Parathyroid adenoma (tissue), 2 donors: Measurements from ENCODE around the gene FAM185A.
"Not testable (repeated sequence)": the region's sequence is repeated elsewhere in the genome, so short reads cannot be mapped to it uniquely, and the experiment has no call there.

Source experiments
- H2AFZ ChIP-seq: fragments of 300-600 bp; sonication (generic); one replicate; pipeline ENCODE4 v1.7.0; 2017; ENCODE audit warnings: antibody characterized with exemption, mild to moderate bottlenecking
- H3K27ac ChIP-seq: fragments of 300-600 bp; sonication (generic); one replicate; pipeline ENCODE4 v1.7.0; 2017
- H3K27me3 ChIP-seq: fragments of 300-600 bp; sonication (generic); one replicate; pipeline ENCODE4 v1.7.0; 2017; ENCODE audit warnings: low read length; ENCODE audit not compliant: control insufficient read depth, insufficient read depth
- H3K36me3 ChIP-seq: fragments of 300-600 bp; sonication (generic); one replicate; pipeline ENCODE4 v1.7.0; 2017; ENCODE audit warnings: low read length; ENCODE audit not compliant: control insufficient read depth, insufficient read depth
- H3K4me1 ChIP-seq: fragments of 300-600 bp; sonication (generic); one replicate; pipeline ENCODE4 v1.7.0; 2017; ENCODE audit warnings: control low read depth
- H3K4me2 ChIP-seq: fragments of 300-600 bp; sonication (generic); one replicate; pipeline ENCODE4 v1.7.0; 2017; ENCODE audit warnings: low read length
- H3K4me3 ChIP-seq: fragments of 300-600 bp; sonication (generic); one replicate; pipeline ENCODE4 v1.7.0; 2017; ENCODE audit warnings: low read depth, low read length
- H3K79me2 ChIP-seq: fragments of 300-600 bp; sonication (generic); one replicate; pipeline ENCODE4 v1.7.0; 2017; ENCODE audit warnings: control low read depth
- H3K9ac ChIP-seq: fragments of 300-600 bp; sonication (generic); one replicate; pipeline ENCODE4 v1.7.0; 2017; ENCODE audit warnings: mild to moderate bottlenecking
- H3K9me3 ChIP-seq: fragments of 300-600 bp; sonication (generic); one replicate; pipeline ENCODE4 v1.7.0; 2017; ENCODE audit warnings: low read length; ENCODE audit not compliant: control insufficient read depth
- donor health status: primary hyperparathyroidism.

The FAM185A gene

GRCh38 chr7:102748605-102749444 lies at the start of gene FAM185A:
TSS of gene FAM185A (plus strand) at chr7:102748999. CDS start at chr7:102749208, 209 bp downstream.
- H3K4me2 ChIP-seq = peak within 1 kb of the TSS; percentile 62
- peaks cover 11% of the 10 kb centered on the region for H3K79me2 ChIP-seq
- H3K27ac ChIP-seq = peak within 1 kb of the TSS; percentile 56
- H3K27me3 ChIP-seq, H3K9me3 ChIP-seq, H3K36me3 ChIP-seq, H3K4me1 ChIP-seq, H3K9ac ChIP-seq: not testable (repeated sequence)
- peak within 1 kb of the TSS; percentile 84 for H3K4me3 ChIP-seq
- H2AFZ ChIP-seq = peak within 1 kb of the TSS; percentile 78

GRCh38 chr7:102713011-102713690 lies 35.6 kb upstream of the FAM185A start:
- not testable (repeated sequence) for H3K27ac ChIP-seq, H3K9me3 ChIP-seq, H3K27me3 ChIP-seq, H2AFZ ChIP-seq, H3K4me1 ChIP-seq, H3K4me2 ChIP-seq, H3K79me2 ChIP-seq, H3K4me3 ChIP-seq, H3K36me3 ChIP-seq, H3K9ac ChIP-seq

- not testable (repeated sequence) for H3K27ac ChIP-seq, H3K4me2 ChIP-seq, H3K27me3 ChIP-seq, H3K4me1 ChIP-seq, H3K79me2 ChIP-seq, H3K36me3 ChIP-seq, H2AFZ ChIP-seq, H3K9ac ChIP-seq, H3K4me3 ChIP-seq, H3K9me3 ChIP-seq
Measured at GRCh38 chr7:102713691-102714080, 35.1 kb upstream of the FAM185A start.

- H3K9me3 ChIP-seq, H2AFZ ChIP-seq, H3K36me3 ChIP-seq, H3K4me3 ChIP-seq, H3K4me1 ChIP-seq, H3K9ac ChIP-seq, H3K4me2 ChIP-seq, H3K79me2 ChIP-seq, H3K27me3 ChIP-seq, H3K27ac ChIP-seq: not testable (repeated sequence)
Measured at GRCh38 chr7:102714774-102715522, 33.9 kb upstream of the FAM185A start.

- H3K4me1 ChIP-seq, H3K79me2 ChIP-seq, H3K27ac ChIP-seq, H3K4me2 ChIP-seq, H3K9me3 ChIP-seq, H3K4me3 ChIP-seq, H3K27me3 ChIP-seq, H3K9ac ChIP-seq, H2AFZ ChIP-seq, H3K36me3 ChIP-seq: not testable (repeated sequence)
Measured at GRCh38 chr7:102715718-102716117, 33.1 kb upstream of the FAM185A start.

GRCh38 chr7:102718491-102718890 lies 30.3 kb upstream of the FAM185A start:
- not testable (repeated sequence) for H2AFZ ChIP-seq, H3K4me2 ChIP-seq, H3K9ac ChIP-seq, H3K36me3 ChIP-seq, H3K4me1 ChIP-seq, H3K27ac ChIP-seq, H3K4me3 ChIP-seq, H3K79me2 ChIP-seq, H3K9me3 ChIP-seq, H3K27me3 ChIP-seq

- H3K4me3 ChIP-seq, H3K79me2 ChIP-seq, H3K4me1 ChIP-seq, H2AFZ ChIP-seq, H3K9ac ChIP-seq, H3K9me3 ChIP-seq, H3K27me3 ChIP-seq, H3K4me2 ChIP-seq, H3K27ac ChIP-seq, H3K36me3 ChIP-seq: not testable (repeated sequence)
Measured at GRCh38 chr7:102726170-102726569, 22.6 kb upstream of the FAM185A start.

GRCh38 chr7:102729670-102730069 lies 19.1 kb upstream of the FAM185A start:
- H3K27me3 ChIP-seq, H3K27ac ChIP-seq, H2AFZ ChIP-seq, H3K79me2 ChIP-seq, H3K4me1 ChIP-seq, H3K9me3 ChIP-seq, H3K9ac ChIP-seq, H3K4me2 ChIP-seq, H3K36me3 ChIP-seq, H3K4me3 ChIP-seq: not testable (repeated sequence)

GRCh38 chr7:102730431-102730830 lies 18.4 kb upstream of the FAM185A start:
- not testable (repeated sequence) for H3K36me3 ChIP-seq, H3K27me3 ChIP-seq, H3K79me2 ChIP-seq, H3K9me3 ChIP-seq, H3K9ac ChIP-seq, H3K4me2 ChIP-seq, H3K27ac ChIP-seq, H3K4me3 ChIP-seq, H3K4me1 ChIP-seq, H2AFZ ChIP-seq

- H3K27me3 ChIP-seq, H3K4me3 ChIP-seq, H3K79me2 ChIP-seq, H3K27ac ChIP-seq, H3K4me1 ChIP-seq, H3K9me3 ChIP-seq, H3K4me2 ChIP-seq, H3K9ac ChIP-seq, H3K36me3 ChIP-seq: not testable (repeated sequence)
- peak overlapping the region; percentile 3 for H2AFZ ChIP-seq
Measured at GRCh38 chr7:102742002-102742771, 6.6 kb upstream of the FAM185A start.
